ENCODE measurements around the gene ANXA8. TPM values are rescaled to one million over a fixed set of nuclear protein-coding genes. Genes with fewer than 3 reads are reported as not detected.

ANXA8 gene
- total RNA-seq, 1 experiment from 2014 or later, result 1.1 TPM

DNA sequence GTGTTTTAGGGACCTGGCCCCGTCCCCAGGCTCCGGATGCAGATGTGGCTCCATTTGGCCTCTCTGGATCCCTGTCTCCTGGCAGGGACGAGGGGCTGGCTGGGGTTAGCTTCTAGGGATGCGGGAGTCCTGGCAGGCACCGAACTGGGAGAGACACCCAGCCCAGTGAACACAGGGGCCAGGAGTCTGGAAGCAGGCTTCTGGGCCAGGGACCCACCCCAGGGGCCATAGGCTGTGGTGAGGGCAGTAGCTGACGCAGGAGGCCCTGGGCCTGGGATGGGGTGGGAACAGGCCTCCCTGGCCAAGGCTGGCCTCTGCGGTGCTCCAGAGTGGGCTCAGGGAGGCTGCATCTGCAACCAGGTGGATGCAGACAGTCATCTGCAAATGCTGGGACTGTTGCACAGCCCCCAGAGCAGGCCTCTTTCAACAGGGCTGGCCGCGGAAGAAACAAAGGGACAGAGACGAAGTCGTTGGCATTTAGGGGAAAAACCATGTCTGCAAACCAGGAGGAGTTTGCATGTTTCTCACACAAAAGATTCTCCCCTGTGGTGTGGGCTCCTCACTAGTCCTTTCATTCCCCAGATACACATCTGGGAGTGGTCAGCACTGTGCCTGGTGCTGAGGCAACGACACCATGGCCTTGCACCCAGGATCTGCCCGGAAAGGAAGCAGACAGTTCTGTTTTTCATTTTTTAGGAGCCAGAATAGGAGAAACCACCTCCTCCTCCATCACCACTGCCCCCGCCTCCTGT lies 63.4 kb downstream of the ANXA8 start:
- Histone ChIP-seq H3F3A (ENCODE audit: low read length, unreplicated experiment) (no peaks in the 10 kb centered on the region), H3K4me3 (ENCODE audit: low read length) (no peak overlapping the region), H4K20me1 (ENCODE audit: low read length) (no peaks in the 10 kb centered on the region), H3K36me3 (ENCODE audit: low read depth, low read length) (no peaks in the 10 kb centered on the region), H3K9me3 (ENCODE audit: low read length) (no peaks in the 10 kb centered on the region), H2AFZ (ENCODE audit: low read length) (no peak overlapping the region), H3K27ac (ENCODE audit: low read length) (peak overlapping the region; percentile 89), H3K79me2 (ENCODE audit: low read length) (no peaks in the 10 kb centered on the region), H3K9ac (ENCODE audit: low read length) (peak overlapping the region; percentile 70), H3K27me3 (ENCODE audit: low read length) (no peaks in the 10 kb centered on the region), H3K4me2 (ENCODE audit: low read length) (peak overlapping the region; percentile 68), H3K4me1 (ENCODE audit: insufficient read depth, low read length) (peaks cover 31% of the 10 kb centered on the region), H3K9me2 (replicated peaks; ENCODE audit: low read length) (no peaks in the 10 kb centered on the region)
- BruUV-seq (replicated peaks), result no TSS peak
- ATAC-seq (no peak), DNase-seq (no peak)
- intact Hi-C loops (cut with micrococcal nuclease), result no loop called here
- TF ChIP-seq EZH2 (IDR thresholded peaks at IDR 0.05; ENCODE audit: low read length, unreplicated experiment) (no peak), EZH2phosphoT487 (IDR thresholded peaks at IDR 0.05; ENCODE audit: borderline replicate concordance, low read length) (no peak)
- TF ChIP-seq, protein P1, sequence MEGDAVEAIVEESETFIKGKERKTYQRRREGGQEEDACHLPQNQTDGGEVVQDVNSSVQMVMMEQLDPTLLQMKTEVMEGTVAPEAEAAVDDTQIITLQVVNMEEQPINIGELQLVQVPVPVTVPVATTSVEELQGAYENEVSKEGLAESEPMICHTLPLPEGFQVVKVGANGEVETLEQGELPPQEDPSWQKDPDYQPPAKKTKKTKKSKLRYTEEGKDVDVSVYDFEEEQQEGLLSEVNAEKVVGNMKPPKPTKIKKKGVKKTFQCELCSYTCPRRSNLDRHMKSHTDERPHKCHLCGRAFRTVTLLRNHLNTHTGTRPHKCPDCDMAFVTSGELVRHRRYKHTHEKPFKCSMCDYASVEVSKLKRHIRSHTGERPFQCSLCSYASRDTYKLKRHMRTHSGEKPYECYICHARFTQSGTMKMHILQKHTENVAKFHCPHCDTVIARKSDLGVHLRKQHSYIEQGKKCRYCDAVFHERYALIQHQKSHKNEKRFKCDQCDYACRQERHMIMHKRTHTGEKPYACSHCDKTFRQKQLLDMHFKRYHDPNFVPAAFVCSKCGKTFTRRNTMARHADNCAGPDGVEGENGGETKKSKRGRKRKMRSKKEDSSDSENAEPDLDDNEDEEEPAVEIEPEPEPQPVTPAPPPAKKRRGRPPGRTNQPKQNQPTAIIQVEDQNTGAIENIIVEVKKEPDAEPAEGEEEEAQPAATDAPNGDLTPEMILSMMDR (conservative IDR thresholded peaks at IDR 0.05; ENCODE audit: low read depth, low read length), result no peak
- ChIA-PET CTCF (no interaction called here), POLR2A (ENCODE audit: unreplicated experiment) (no interaction called here)

DNA sequence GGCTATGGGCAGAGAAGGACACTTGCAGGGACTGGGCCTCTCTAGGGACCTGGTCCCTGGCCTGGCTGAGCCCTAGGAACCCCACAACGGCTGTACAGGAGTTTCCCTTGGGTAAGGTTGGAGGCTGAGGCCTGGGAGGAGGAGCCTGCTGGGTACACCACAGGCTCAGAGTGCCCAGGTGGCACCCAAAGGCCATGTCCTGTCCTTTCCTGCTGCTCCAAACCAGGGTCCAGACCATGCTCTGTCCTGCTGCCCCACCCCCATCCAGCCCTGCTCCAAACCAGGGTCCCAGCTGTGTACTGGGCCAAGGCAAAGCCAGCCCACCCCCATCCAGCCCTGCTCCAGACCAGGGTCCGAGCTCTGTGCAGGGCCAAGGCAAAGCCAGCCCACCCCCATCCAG lies 64.5 kb downstream of the ANXA8 start:
- DNase-seq, result no peak
- Histone ChIP-seq H2AFZ (ENCODE audit: low read length) (no peak overlapping the region), H4K20me1 (ENCODE audit: low read length) (no peaks in the 10 kb centered on the region), H3K79me2 (ENCODE audit: low read length) (no peaks in the 10 kb centered on the region), H3K36me3 (ENCODE audit: low read depth, low read length) (no peaks in the 10 kb centered on the region), H3K9ac (ENCODE audit: low read length) (no peak overlapping the region), H3K4me1 (ENCODE audit: insufficient read depth, low read length) (peaks cover 31% of the 10 kb centered on the region), H3F3A (ENCODE audit: low read length, unreplicated experiment) (no peaks in the 10 kb centered on the region), H3K9me2 (replicated peaks; ENCODE audit: low read length) (no peaks in the 10 kb centered on the region), H3K27ac (ENCODE audit: low read length) (no peak overlapping the region), H3K9me3 (ENCODE audit: low read length) (no peaks in the 10 kb centered on the region), H3K4me2 (ENCODE audit: low read length) (no peak overlapping the region), H3K4me3 (ENCODE audit: low read length) (no peak overlapping the region), H3K27me3 (ENCODE audit: low read length) (no peaks in the 10 kb centered on the region)
- POLR2A ChIA-PET (ENCODE audit: unreplicated experiment), result no interaction called here
- CTCF ChIA-PET, result no interaction called here
- TF ChIP-seq EZH2 (IDR thresholded peaks at IDR 0.05; ENCODE audit: low read length, unreplicated experiment) (no peak), EZH2phosphoT487 (IDR thresholded peaks at IDR 0.05; ENCODE audit: borderline replicate concordance, low read length) (no peak)
- TF ChIP-seq, protein P1 (conservative IDR thresholded peaks at IDR 0.05; ENCODE audit: low read depth, low read length), result no peak
- no TSS peak for BruUV-seq (replicated peaks)
- ATAC-seq, result no peak
- intact Hi-C loops (cut with micrococcal nuclease), result no loop called here

DNA sequence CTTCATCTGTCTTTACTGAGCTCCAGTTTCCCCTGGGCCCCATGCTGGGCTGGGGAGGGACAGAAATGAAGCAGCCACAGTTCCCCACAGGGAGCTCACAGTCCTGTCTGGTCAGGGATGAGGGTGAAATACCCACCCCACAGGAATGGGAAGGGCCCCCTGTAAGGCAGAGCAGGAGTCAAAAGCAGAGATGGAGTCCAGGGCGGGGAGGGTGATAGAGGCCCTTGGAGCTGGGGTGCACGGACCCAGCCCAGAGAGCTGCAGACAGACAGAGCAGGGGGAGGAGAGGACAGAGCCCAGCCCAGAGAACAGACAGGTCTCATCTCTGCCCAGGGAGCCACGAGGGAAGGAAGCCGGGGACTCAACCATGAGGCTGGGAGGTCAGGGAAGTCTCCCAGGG lies 64.9 kb downstream of the ANXA8 start:
- POLR2A ChIA-PET (ENCODE audit: unreplicated experiment), result no interaction called here
- no peaks in the 10 kb centered on the region for H3K9me3 ChIP-seq (ENCODE audit: low read length)
- no peak overlapping the region for H3K27ac ChIP-seq (ENCODE audit: low read length)

More for the DNA sequence above, 64.9 kb downstream of the ANXA8 start:
- no peak overlapping the region for H2AFZ ChIP-seq (ENCODE audit: low read length)
- H3K4me3 ChIP-seq (ENCODE audit: low read length), result no peak overlapping the region
- H3K4me2 ChIP-seq (ENCODE audit: low read length), result no peak overlapping the region
- H3K79me2 ChIP-seq (ENCODE audit: low read length), result no peaks in the 10 kb centered on the region
- BruUV-seq (replicated peaks), result no TSS peak
- no peaks in the 10 kb centered on the region for H3K27me3 ChIP-seq (ENCODE audit: low read length)
- no peak for TF ChIP-seq EZH2 (IDR thresholded peaks at IDR 0.05; ENCODE audit: low read length, unreplicated experiment)
- TF ChIP-seq EZH2phosphoT487 (IDR thresholded peaks at IDR 0.05; ENCODE audit: borderline replicate concordance, low read length), result no peak
- H3K4me1 ChIP-seq (ENCODE audit: insufficient read depth, low read length), result peaks cover 28% of the 10 kb centered on the region
- no peaks in the 10 kb centered on the region for H3F3A ChIP-seq (ENCODE audit: low read length, unreplicated experiment)
- H4K20me1 ChIP-seq (ENCODE audit: low read length), result no peaks in the 10 kb centered on the region
- CTCF ChIA-PET, result no interaction called here
- no peak overlapping the region for H3K9ac ChIP-seq (ENCODE audit: low read length)
- no peaks in the 10 kb centered on the region for H3K9me2 ChIP-seq (replicated peaks; ENCODE audit: low read length)
- H3K36me3 ChIP-seq (ENCODE audit: low read depth, low read length), result no peaks in the 10 kb centered on the region
- intact Hi-C loops (cut with micrococcal nuclease), result no loop called here
- no peak for ATAC-seq
- no peak for DNase-seq
